T-helper 1 cell treated with Interleukin-12 subunit alpha and Interleukin-12 subunit beta and Interleukin-4 antibody, amounts not matched to agents 30 μg/mL and 1 μg/mL, for 36 hours (primary cell): Measurements from ENCODE around the gene TNRC6C.

Experiments used
- H3K27ac Mint-ChIP-seq: one replicate; pipeline ENCODE4 v1.8.0; 2021; ENCODE audit warnings: mild to moderate bottlenecking, mixed read lengths
- H3K27me3 Mint-ChIP-seq: one replicate; pipeline ENCODE4 v1.8.0; 2021; ENCODE audit warnings: low read depth, mixed read lengths
- H3K36me3 Mint-ChIP-seq: one replicate; pipeline ENCODE4 v1.8.0; 2021; ENCODE audit warnings: low read depth, mixed read lengths
- H3K4me1 Mint-ChIP-seq: one replicate; pipeline ENCODE4 v1.8.0; 2021; ENCODE audit warnings: low read depth, mixed read lengths
- H3K4me3 Mint-ChIP-seq: one replicate; pipeline ENCODE4 v1.8.0; 2021; ENCODE audit warnings: mild to moderate bottlenecking, moderate library complexity, mixed read lengths
- H3K9me3 Mint-ChIP-seq: one replicate; pipeline ENCODE4 v1.8.0; 2021; ENCODE audit warnings: mixed read lengths

Gene TNRC6C

DNA sequence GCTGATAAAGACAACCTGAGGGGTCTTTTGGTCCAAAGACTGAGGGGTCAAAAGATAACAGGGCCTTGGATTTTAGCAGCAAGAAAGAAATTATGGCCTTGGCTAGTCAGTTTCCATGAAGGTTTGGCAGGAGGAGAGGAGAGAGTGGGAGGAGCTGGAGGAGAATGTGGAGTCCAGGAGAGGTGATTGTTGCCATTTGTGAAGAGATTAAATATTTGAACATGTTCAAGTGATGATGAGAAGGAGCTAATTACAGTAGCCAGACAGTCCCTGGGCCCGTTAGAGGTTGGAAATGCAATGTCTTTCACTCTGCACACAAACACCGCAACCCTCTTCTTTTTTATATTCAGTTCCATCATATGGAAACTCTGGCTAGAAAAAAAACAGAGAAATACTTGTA lies 68.6 kb downstream of the TNRC6C start:
- no peak overlapping the region for H3K27ac Mint-ChIP-seq
- no peak overlapping the region for H3K4me3 Mint-ChIP-seq
- no peaks in the 10 kb centered on the region for H3K9me3 Mint-ChIP-seq
- H3K36me3 Mint-ChIP-seq: peaks cover 7% of the 10 kb centered on the region
- H3K4me1 Mint-ChIP-seq: peaks cover 10% of the 10 kb centered on the region
- H3K27me3 Mint-ChIP-seq: no peaks in the 10 kb centered on the region

GRCh38 chr17:78029697-78030096 lies 71.2 kb downstream of the TNRC6C start:
- Mint-ChIP-seq H3K36me3 (peaks cover 12% of the 10 kb centered on the region), H3K9me3 (no peaks in the 10 kb centered on the region), H3K27ac (no peak overlapping the region), H3K4me1 (peaks cover 7% of the 10 kb centered on the region), H3K4me3 (no peak overlapping the region), H3K27me3 (no peaks in the 10 kb centered on the region)

- Mint-ChIP-seq H3K4me3 (no peak overlapping the region), H3K36me3 (peaks cover 15% of the 10 kb centered on the region), H3K27me3 (no peaks in the 10 kb centered on the region), H3K4me1 (peaks cover 7% of the 10 kb centered on the region), H3K27ac (no peak overlapping the region), H3K9me3 (no peaks in the 10 kb centered on the region)
Observed at GRCh38 chr17:78031435-78031834, 72.9 kb downstream of the TNRC6C start.

DNA sequence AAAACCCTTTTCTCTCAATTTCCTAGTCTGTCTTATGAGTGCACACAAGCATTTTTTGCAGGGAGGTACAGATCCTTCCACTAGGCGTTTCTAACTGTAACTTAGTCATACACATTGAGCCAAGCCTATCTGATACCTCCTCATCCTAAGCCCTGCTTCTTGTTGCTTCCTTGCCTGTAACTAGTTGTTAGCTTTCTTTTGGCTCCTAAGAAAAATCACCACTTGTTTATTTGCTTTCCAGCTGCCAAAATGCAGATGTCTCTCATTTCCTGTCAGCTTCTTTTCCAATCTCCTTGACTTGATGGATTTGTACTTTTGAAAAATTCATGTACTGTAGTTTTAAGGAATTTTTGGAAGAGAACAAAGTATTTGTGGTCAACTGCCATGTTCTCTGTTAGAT lies 73.7 kb downstream of the TNRC6C start:
- Mint-ChIP-seq H3K27me3 (no peaks in the 10 kb centered on the region), H3K27ac (no peak overlapping the region), H3K36me3 (peaks cover 17% of the 10 kb centered on the region), H3K9me3 (no peaks in the 10 kb centered on the region), H3K4me3 (no peak overlapping the region), H3K4me1 (peaks cover 7% of the 10 kb centered on the region)

DNA sequence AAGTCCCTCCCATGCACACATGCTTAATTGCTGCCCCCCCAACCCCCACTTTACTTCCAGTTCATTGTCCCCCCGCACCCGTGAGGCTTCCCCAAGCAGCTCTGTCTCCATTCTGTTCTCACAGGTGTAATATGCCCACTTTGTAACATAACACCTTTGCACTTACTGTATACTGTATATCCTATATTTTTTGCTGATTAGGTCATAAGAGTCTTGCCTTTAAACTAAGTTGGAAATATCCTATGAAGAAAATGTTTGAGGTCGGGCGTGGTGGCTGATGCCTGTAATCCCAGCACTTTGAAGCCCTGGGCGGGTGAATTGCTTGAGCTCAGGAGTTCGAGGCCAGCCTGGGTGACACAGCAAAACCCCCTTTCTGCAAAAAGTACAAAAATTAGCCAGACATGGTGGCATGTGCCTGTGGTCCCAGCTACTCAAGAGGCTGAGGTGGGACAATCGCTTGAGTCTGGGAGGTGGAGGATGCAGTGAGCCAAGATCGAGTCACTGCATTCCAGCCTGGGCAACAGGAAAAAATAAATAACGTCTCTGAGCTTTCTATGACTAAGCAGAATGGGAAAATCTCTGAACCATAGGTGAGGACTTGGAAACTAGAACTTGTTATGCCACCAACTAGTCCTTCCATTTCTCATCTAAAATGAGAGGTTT lies 76.1 kb downstream of the TNRC6C start:
- Mint-ChIP-seq H3K4me1 (peaks cover 2% of the 10 kb centered on the region), H3K4me3 (no peak overlapping the region), H3K9me3 (no peaks in the 10 kb centered on the region), H3K27ac (no peak overlapping the region), H3K27me3 (no peaks in the 10 kb centered on the region), H3K36me3 (peaks cover 21% of the 10 kb centered on the region)

DNA sequence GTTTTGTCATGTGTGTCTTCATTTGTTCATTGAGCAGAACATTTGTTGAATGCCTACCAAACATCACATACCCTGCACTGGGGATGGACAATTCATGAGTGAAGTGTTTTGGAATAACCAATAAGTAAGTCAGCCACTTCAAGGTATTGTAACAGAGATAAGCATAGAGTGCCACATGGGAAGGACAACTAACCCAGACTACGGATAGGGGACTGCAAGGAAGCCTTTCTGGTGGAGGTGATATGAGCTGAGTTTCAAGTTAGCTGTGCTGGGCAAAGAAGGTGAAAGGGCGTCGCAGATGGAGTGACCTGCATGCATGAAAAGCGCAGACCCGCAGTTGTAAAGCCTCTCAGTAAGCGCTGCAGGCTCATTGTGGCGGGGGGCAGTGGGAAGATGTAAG lies 78.8 kb downstream of the TNRC6C start:
- H3K27ac Mint-ChIP-seq: no peak overlapping the region
- H3K27me3 Mint-ChIP-seq: no peaks in the 10 kb centered on the region
- peaks cover 20% of the 10 kb centered on the region for H3K36me3 Mint-ChIP-seq
- H3K4me3 Mint-ChIP-seq: no peak overlapping the region
- H3K4me1 Mint-ChIP-seq: peaks cover 6% of the 10 kb centered on the region
- no peaks in the 10 kb centered on the region for H3K9me3 Mint-ChIP-seq

DNA sequence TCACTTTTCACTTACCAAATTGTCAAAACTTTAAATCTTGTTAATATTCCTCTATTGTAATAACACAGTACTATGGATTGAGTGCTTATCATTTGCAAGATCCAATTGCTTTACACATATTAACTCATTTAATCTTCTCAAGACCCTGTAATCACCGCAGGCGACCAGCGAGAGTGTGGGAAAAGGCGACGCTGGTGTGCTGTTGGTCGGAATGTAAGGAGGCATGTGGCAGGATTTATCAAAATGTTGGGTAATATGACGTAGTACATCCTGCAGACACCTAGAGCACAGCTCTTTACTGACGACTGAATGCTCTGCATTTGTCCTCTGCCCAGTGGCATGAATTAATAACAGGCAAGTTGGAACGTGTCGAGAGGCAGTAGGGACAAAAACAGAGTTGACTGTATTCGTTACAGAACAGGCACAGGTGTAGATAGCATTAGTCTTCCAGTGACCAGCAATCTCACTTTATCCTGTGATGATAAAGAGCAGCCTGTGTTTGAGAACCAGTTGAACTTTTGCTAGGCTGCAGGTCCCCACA lies 80.3 kb downstream of the TNRC6C start:
- H3K27ac Mint-ChIP-seq: no peak overlapping the region
- H3K4me3 Mint-ChIP-seq: no peak overlapping the region
- H3K9me3 Mint-ChIP-seq: no peaks in the 10 kb centered on the region
- H3K36me3 Mint-ChIP-seq: peaks cover 22% of the 10 kb centered on the region
- H3K4me1 Mint-ChIP-seq: peaks cover 3% of the 10 kb centered on the region
- H3K27me3 Mint-ChIP-seq: no peaks in the 10 kb centered on the region

DNA sequence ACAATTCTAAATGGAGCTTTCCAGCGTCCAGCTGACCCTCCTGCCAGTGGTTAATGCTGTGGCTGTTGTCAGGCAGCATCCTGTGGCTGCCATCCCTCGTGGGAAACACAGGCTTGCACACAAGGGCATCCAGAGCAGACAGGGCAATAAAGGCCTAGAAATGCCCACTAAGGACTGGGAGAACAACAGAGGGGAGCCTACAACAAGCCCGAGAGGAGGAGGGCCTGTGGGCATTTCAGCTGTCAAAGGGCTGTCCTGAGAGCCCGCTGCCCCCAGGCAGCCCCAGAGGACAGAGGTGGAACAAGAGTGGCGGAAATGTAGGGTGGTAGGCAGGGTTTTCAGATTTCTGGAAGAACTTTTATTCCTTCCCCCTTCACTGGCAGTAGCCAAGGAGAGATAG lies 81.1 kb downstream of the TNRC6C start:
- Mint-ChIP-seq H3K36me3 (peaks cover 22% of the 10 kb centered on the region), H3K4me1 (peaks cover 3% of the 10 kb centered on the region), H3K9me3 (no peaks in the 10 kb centered on the region), H3K27me3 (no peaks in the 10 kb centered on the region), H3K4me3 (no peak overlapping the region), H3K27ac (no peak overlapping the region)

DNA sequence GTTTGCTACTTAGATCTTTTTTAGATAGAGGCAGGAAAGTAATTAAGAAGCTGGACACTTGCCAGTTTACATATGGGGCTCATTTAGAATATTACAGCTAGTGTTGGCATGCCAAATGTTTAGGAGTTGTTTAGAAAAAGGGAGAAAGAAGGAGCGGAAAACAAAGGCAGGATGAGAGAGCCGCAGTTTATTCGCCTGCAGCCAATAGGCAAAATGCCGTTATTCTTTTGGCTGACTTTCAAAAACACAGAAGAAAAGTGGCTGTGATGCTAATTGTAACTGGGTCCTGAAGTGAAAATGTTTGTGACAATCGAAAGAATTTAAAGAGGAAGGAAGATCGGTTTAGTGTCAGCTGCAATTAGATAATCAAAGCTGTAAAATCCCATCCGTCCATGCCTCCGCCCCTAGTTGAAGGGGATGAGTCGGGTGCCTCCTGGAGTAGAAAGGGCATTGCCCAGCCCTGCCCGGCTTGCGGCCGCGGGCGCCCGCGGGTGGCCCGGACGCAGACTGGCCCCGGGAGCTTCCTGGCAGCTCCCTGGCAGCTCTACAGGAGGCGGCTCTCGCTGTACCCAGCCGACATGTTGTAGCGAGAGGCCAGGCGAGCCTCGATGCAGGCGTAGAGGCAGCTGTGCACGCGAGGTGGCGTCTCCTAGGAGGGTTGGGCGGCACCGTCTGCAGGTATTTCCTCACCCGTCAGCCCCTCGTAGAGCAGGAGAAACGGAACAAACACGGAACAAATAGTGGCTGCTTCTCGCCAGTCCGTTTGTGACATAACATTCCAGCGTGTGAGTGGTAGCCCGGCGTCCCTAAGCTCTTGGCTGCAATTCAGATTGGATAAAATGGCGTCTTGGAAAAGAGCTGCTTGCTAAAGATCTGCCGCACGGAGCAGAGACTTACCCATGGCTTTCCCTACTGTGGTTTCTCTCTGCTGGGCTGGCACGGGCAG lies 82.2 kb downstream of the TNRC6C start:
- Mint-ChIP-seq H3K36me3 (peaks cover 28% of the 10 kb centered on the region), H3K27me3 (no peaks in the 10 kb centered on the region), H3K4me1 (peaks cover 3% of the 10 kb centered on the region), H3K9me3 (no peaks in the 10 kb centered on the region), H3K27ac (no peak overlapping the region), H3K4me3 (peak overlapping the region; percentile 66)

DNA sequence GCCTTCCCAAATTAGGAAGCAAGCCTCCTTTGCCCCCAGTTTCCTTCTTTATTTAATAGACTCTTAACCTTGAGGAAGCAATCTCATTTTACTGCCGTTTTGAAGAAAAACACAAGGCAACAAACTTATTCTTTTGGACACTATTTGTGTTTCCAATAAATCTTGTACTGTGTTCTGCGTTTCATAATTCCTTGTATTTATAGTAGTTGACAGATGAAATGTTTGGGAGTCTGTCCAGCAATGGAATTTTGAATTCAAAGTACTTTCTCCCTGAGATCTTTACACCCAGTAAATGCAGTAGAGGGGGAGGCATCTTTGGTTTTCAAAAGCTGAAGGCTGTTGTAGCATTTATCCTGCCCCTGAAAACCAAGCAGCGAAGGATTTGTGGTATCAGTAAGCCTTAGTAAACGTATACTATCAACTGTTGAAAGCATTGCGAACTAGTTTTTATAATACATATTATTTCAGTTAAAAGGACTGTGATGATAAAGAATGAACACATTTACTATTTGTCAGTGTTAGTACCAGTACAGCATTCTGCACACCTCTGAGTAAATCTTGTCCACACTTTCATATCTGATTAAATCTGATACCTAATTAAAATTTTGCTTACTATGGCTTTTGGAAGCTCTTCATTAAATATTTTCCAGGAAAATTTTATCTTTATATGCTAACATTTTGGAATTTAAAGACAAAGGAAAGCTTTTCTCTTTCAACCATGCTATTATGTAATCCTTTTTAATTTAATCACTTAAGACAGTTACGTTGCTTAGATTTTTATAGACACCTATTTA lies 83.1 kb downstream of the TNRC6C start:
- no peaks in the 10 kb centered on the region for H3K27me3 Mint-ChIP-seq
- H3K9me3 Mint-ChIP-seq: no peaks in the 10 kb centered on the region
- H3K27ac Mint-ChIP-seq: no peak overlapping the region
- peaks cover 27% of the 10 kb centered on the region for H3K36me3 Mint-ChIP-seq
- peaks cover 3% of the 10 kb centered on the region for H3K4me1 Mint-ChIP-seq
- peak overlapping the region; percentile 66 for H3K4me3 Mint-ChIP-seq

DNA sequence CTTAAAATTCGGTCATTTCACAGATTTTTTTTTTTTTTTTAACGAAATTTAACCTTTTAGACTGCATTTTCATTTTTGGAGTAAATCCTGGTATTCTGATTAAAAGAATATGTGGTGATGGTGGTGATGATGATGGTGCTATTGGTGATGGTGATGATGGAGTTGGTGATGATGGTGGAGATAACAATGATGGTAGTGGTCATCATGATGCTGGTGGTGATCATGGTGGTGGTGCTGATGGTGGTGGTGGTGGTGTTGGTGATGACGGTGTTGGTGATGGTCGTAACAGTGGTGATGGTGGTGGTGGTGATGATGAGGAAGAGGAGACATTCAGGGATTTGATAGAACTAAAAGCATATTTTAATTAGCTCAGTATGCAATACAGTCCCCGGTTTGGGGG lies 84.0 kb downstream of the TNRC6C start:
- Mint-ChIP-seq H3K27ac (no peak overlapping the region), H3K36me3 (peaks cover 24% of the 10 kb centered on the region), H3K27me3 (no peaks in the 10 kb centered on the region)

GRCh38 chr17:78043031-78043430 lies 84.5 kb downstream of the TNRC6C start:
- Mint-ChIP-seq H3K9me3 (no peaks in the 10 kb centered on the region), H3K27ac (no peak overlapping the region), H3K4me3 (no peak overlapping the region), H3K36me3 (peaks cover 22% of the 10 kb centered on the region), H3K27me3 (no peaks in the 10 kb centered on the region), H3K4me1 (peaks cover 3% of the 10 kb centered on the region)

More for the DNA sequence above, 84.0 kb downstream of the TNRC6C start:
- H3K4me3 Mint-ChIP-seq: no peak overlapping the region
- H3K9me3 Mint-ChIP-seq: no peaks in the 10 kb centered on the region
- peaks cover 3% of the 10 kb centered on the region for H3K4me1 Mint-ChIP-seq

DNA sequence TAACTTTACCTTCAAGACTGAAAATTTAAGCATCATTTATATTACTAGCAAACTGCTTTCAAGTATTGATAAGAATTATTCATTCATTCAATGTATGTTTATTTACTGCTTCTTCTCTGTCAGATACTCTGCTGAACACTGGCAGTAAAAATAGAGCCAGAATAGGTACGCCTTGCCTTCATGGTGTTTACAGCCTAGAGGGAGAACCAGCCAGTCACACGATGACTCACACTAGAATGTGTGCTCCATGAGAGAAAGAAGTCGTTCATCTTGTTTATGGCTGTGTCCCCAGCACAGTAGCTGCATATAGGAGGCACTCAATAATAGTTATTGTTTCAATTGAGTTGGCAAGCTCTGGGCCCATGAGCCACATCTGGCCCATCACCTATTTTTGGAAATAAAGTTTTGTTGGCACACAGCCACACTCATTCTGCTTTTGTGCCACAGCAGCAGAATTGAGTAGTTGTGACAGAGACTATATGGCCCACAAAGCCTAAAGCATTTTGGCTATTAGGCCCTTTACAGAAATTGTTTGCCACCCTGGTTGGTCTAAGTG lies 85.9 kb downstream of the TNRC6C start:
- Mint-ChIP-seq H3K9me3 (no peaks in the 10 kb centered on the region), H3K4me3 (no peak overlapping the region), H3K27ac (no peak overlapping the region), H3K27me3 (no peaks in the 10 kb centered on the region), H3K36me3 (peaks cover 23% of the 10 kb centered on the region), H3K4me1 (peaks cover 3% of the 10 kb centered on the region)

DNA sequence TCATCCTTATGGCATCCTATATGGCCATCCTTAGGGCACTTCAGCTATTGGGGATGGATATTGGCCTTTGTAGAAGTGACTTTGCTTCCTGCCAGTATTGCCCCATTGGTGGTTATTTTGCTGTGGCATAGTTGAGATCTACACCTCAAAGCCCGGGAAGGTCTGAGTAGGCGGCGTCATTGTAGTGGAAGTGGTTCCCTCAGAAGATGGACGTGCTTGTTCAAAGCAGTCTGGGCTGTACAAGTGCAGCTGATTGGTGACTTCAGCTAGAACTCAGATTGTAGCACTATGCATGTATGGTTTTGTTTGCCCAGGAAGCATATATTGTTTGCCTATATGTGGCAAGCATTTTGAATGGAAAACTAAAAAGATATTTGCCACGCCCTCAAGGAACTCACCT lies 86.8 kb downstream of the TNRC6C start:
- H3K36me3 Mint-ChIP-seq: peaks cover 32% of the 10 kb centered on the region
- H3K27me3 Mint-ChIP-seq: no peaks in the 10 kb centered on the region
- H3K4me3 Mint-ChIP-seq: no peak overlapping the region
- H3K9me3 Mint-ChIP-seq: no peaks in the 10 kb centered on the region
- peaks cover 7% of the 10 kb centered on the region for H3K4me1 Mint-ChIP-seq
- H3K27ac Mint-ChIP-seq: no peak overlapping the region
